GM18858 (cell line): ENCODE data around the gene WDTC1.
A peak's percentile ranks its signal among the peaks of the same experiment; 100 is the strongest.

Source experiments
- ATAC-seq: cut with Tn5 transposase; IDR thresholded peaks from one replicate; pipeline ENCODE4 v1.9.1; 2021; ENCODE audit not compliant: unreplicated experiment

The WDTC1 gene

DNA sequence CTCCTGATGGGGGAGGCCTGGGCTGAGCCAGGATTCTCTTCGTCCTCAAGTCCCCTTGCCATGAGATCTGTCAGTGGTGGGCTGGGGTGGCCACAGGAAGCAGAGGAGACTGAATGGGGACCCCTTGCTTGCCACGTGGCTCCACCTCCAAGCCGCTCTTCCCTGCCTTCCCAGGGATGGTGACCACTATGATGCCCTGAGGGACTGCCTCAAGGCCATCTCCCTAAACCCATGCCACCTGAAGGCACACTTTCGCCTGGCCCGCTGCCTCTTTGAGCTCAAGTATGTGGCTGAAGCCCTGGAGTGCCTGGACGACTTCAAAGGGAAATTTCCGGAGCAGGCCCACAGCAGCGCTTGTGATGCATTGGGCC is 66.6 kb downstream of the WDTC1 start:
- no peak for ATAC-seq

DNA sequence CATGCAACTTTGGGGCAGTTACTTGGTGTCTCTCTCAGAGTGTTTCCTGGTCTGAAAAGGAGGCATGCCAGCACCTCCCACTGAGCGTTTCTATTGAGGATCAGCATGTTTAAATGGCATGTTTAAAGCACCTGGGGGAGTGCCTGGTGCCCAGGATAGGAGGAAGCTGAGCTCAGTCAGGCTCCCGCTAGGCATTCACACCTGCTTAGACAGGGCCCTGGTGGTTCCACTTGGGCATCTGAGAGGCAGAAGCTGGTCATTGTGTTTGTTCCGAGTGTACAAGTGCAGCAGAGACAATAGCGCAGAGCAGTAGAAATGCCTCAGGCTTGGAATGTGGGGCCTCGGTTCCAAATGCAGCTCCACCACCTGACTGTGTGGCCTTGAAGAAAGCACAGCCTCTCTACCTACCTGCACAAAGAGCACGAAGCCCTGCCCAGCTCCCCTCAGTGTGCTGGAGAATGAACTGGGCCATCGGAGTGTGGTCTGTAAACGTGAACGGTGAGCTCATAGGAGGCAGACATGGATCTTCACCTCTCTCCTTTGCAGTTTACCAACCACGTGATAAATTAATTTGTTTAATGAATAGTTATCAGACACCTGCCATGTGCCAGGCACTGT is 67.3 kb downstream of the WDTC1 start:
- ATAC-seq: no peak

DNA sequence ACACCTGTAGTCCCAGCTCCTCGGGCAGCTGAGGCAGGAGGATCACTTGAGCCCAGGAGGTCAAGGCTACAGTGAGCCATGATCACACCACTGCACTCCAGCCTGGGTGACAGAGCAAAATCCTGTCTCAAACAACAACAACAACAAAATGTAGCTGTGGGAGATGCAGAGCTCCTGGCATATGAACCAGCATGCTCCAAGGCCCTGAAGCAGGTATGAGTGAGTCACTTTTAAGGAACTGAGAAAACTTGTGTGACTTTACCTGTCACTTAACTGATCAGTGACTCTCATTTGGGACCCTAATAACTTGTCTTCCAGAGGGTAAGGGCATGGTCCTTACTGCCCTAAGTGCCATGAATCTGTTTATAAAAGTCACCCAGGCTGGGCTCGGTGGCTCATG is 68.2 kb downstream of the WDTC1 start:
- ATAC-seq: no peak

DNA sequence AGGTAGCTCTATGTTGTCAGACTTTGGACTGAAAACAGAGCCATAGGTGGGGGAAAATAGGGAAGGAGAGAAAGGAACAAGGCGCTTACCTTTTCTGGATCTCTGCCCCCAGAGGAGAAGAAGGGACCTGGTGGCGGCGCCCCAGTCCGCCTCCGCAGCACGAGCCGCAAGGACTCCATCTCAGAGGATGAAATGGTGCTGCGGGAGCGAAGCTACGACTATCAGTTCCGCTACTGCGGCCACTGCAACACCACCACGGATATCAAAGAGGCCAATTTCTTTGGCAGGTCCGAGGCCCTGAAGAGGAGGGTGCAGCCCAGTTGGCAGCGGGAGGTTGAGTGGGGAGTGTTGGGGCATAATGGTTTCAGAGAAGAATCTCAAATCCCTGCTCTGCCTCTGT is 69.1 kb downstream of the WDTC1 start:
- ATAC-seq: no peak

DNA sequence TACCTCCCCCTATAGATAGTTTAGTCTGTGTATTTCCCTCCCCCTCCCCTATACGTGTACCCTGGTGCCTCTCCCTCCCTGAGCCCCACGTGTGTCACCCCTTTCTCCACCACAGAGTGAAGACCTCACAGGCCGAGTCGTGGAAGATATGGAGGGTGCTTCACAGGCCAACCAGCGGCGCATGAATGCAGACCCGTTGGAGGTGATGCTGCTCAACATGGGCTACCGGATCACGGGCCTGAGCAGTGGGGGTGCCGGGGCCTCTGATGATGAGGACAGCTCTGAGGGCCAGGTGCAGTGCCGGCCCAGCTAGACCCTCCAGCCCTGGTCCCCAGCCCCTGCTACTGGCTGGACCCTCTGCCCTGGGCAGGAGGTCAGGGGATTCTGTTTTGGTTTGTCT is 71.6 kb downstream of the WDTC1 start:
- ATAC-seq: no peak

DNA sequence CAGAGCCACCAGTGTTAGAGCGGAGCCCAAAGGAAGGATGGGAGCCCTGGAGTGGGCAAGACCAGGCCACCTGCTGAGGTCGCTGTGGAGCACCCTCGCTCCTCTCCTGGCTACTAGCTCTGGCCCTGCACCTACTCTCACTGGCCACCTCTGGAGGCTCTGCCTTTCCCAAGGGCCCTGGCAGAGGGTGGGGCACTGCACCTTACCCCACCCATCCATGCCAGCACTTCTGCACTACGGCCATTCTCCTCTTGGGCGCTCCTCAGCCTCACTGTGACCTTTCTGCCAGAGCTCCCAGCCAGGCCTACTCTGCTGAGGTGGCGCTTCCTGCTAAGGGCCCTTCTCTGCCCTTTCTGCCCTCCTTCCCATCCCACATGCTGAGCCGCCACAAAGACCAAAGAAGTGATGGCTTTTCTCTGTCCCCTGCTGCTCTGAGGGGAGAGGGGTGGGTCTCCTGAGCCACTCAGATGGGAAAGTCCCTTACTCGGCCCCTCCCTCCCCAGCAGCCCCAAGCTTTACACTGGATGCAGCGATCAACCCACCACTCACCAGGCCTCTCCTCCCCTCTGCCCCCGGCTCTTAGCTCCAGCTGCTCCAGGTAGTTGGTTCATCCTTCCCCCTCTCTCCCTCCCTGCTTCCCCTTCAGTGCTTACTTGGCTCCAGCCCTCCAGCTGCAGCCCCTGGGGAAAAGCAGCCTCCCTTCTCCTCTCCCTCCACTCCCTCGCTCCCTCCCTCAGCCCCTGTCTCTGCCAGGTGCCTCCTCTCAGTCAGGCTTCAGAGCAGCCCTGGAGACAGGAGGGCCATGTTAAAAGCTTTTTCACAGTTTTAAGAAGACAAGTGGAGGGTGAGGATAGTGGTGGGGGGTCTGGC is 72.7 kb downstream of the WDTC1 start:
- ATAC-seq: no peak

DNA sequence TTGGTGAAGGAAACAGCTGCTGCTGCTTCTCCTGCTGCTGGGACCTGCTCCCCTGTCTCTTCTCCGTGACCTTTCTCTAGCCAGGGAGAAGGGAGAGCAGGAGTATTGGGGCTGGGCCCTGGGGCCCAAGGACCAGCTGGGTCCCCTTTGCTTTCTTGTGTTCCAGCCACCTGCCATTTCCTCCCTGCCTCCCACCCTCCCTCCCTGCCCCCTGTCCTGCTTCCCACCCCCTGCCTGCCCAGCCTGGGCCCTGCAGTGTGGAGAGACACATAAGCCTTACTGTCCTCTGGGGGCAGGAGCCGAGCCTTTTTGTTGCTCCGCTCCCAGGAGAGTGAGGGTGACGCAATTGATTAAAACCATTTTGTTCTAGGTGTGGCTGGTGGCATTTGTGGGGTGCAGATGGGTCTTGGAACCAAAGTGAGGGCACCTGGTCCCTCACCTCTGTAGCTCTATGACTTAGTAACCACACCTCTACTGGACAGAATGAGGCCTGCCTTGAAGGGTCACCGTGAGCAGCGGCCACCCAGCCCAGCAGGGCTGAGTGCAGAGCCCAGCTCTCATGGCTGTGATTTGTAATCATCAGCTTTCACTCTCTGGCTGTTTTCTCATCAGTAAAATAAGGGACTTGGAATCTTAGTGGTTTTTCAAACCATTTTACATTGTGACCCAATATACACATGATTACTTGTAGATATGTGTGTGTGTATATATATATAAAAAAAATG is 73.6 kb downstream of the WDTC1 start:
- no peak for ATAC-seq

DNA sequence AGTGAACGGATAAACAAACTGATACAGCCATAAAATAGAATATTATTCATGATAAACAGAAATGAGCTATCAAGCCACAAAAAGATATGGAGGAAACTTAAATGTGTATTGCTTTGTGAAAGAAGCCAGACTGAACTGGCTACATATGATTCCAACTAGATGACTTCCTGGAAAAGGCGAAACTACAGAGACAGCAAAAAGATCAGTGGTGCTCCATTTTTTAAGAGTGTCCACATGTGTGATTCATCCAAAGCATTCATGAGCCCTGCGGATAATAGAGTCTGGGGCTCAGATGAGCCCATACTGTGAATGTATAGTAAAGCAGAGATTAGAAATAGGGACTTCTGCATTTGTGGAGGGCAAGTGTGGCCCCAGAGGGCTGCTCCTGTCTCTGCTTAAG is 79.7 kb downstream of the WDTC1 start:
- ATAC-seq: no peak

DNA sequence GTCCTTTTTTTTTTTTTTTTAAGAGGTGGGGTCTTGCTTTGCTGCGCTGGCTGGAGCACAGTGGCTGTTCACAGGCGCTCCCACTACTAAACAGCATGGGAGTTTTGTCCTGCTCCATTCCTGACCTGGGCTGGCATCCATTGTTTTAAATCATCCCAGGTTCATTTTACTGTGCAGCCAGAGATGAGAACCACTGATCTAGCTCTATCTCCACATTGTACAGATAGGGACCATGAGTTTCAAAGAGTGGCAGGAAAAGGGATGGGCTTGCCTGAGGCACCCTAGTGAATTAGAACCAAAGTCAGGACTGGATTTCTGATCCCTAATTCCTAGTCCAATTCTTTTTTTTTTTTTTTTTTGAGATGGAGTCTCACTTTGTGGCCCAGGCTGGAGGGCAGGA is 80.3 kb downstream of the WDTC1 start:
- ATAC-seq: no peak

DNA sequence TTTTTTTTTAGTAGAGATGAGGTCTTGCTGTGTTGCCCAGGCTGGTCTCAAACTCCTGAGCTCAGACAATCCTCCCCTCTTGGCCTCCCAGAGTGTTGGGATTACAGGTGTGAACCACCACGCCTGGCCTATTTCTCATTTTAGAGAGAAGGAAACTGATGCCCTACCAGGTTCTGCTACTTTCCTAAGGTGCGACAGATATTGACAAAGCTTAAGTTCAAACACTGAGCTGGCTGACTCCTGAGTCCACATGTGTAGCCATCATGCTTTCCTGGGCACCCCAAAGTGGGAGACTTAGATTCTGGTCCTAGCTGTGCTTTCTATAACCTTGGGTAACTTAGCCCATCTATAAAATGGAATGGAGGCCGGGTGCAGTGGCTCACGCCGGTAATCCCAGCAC is 82.4 kb downstream of the WDTC1 start:
- ATAC-seq: no peak

DNA sequence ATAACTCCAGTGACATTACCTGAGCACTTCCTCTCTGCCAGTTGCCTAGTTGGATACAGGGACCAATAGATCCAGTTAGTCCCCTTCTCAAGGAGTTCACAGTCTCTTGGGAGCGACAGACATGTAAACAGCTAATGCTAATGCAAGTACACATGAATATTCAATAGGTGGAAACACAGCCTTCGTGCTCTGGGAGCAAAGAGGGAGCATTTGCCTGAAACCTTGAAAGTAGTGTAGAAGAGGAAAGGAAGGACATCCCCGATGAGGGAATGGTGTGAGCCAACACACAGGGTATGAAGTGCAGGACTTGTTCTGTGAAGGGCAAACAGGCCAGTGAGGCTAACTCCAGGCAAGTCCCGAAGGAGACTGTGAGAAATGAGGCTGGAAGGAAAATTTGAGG is 83.7 kb downstream of the WDTC1 start:
- ATAC-seq: no peak

DNA sequence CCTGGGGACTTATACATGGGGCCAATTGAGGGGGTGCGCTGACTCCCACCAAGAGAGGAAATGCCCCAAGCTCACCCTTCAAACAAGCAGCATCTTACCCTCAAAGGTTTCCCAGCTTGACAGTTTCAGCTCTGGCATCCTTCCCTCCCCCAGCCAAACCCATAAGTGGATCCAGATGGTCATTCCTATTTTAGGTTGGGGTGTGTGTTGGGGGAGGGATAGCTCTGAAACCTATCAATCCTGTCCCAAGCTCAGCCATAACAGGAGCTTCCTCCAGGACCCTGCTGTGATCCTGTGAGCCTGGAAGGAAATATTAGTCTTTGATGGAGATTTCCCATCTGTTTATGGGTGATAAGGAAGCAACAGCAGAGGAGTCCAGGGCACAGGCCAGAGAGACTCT is 84.2 kb downstream of the WDTC1 start:
- no peak for ATAC-seq

DNA sequence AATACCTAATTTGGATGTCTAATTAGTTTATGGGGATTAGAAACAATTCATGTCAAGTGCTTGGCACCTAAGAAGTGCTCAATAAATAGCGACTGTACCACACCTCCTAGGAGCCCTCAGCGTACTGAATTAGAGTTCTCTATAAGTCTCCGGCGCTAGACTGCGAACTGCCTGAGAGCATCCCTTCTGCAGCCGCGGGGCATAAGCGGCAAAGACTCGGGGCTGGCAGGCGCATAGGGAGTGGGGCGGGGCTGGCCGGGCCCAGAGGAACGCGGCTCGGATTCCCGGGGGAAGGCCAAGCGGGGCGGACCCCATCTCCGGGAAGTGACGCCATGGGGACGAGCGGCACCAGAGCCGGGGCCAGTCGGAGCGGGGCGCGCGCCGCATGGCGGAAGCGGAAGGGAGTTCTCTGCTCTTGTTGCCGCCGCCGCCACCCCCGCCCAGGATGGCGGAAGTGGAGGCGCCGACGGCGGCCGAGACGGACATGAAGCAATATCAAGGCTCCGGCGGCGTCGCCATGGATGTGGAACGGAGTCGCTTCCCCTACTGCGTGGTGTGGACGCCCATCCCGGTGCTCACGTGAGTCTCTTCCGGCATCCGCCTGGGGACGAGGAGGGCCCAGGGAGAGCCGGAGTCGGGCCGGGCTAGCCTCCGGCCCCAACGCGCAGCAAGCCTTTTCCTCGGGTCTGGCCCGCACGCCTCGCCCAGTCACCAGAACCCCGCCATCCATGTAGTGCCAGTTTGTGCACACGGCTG is 87.6 kb downstream of the WDTC1 start, which contains the start of gene TMEM222:
TSS of gene TMEM222 (plus strand) at position 351 of the 756 bp plus-strand sequence. CDS start at position 386, 35 bp downstream.
- peak; percentile 68 for ATAC-seq

DNA sequence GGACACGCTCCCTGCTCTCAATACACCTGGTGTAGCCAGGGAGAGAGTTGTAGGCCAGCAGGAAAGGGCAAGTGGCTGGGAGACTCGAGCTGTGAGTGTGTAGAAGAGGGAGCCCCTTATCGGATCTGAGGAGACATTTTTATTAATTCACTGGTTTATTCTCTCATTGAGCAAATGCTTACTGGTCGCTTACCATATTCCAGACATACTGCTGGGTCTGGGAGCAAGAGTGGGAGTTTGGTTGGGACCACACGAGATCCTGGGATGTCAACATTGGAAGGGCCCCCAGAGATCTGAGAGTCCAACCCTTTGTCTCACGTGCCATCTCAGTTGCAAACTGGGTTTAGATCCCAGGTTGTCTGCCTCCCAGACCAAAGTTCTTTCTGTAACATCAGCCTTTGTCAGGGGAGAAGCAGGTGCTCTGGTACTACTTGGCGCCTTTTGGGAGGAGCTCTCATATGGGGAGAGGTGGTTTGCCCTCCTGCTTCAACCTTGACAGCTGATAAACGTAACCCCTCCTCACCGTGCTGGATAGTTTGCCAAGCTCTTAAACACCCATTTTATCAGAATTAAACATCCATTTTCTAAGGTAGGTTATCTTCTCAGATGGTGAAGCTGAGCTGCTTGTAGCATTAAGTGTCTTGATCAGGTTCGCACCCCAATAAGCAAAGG is 88.3 kb downstream of the WDTC1 start:
- no peak for ATAC-seq

DNA sequence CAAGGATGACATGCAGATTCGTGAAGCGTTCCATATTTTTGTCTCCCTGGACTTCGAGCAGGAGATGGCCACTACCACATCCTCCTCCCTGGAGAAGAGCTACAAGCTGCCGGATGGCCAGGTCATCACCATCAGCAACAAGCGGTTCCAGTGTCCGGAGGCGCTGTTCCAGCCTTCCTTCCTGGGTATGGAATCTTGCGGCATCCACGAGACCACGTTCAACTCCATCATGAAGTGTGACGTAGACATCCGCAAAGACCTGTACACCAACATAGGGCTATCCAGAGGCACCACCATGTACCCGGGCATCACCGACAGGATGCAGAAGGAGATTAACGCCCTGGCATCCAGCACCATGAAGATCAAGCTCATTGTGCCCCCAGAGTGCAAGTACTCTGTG is 90.9 kb downstream of the WDTC1 start:
- no peak for ATAC-seq

DNA sequence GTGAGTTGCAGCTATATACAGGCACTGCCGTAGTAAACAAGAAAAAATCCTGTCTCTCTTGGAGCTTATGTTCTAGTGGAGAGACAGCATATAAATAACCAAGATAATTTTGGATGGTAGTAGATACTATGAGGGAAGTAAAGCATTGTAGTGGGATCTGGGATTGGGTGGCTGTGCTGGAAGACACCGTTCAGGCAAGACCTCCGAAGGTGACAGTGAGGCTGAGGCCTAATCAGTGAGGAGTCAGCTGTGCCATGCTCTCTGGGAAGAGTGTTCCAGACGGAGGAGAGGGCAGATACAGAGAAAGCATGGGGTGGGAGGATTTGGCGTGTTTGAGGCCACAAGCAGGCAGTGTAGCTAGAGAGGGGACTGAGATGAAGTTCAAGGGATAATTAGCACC is 93.5 kb downstream of the WDTC1 start:
- no peak for ATAC-seq

DNA sequence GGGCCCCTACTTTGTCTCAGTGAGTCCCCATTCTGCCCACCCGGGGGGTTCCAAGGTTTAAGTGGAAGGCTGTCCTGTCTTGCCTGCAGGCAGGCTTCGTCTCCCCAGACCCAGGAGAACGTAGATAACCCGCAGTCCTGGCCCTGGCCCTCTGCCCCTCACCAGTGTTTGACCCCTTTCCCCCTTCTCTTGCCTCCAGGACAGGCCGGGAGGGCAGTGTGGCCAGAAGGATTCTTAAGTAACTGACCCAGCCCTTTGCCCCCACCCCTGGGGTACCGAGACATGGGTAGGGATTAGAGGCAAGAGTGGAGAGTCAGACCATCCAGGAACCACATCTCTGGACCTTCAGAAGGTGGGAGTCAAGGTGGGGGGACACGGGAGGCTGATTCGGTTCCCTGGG is 96.4 kb downstream of the WDTC1 start:
- no peak for ATAC-seq

DNA sequence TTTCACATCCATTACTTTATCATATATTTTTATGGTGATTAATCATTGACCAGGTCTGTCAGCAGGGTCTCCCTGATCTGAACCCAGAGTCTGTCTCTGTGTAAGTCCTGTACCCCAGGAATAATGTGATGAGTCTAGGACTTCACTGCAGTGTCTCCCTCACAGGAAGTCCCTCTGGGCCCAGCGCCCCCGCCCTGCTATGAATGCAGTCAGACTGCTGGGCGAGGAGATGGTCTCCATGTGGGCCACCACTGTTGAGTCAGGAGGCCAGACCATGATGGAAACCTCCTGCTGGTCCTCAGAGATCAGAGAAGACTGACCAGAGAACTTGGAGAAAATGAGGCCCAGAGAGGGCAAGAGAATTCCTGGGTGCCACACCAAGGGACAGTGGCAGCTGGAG is 97.0 kb downstream of the WDTC1 start:
- no peak for ATAC-seq

DNA sequence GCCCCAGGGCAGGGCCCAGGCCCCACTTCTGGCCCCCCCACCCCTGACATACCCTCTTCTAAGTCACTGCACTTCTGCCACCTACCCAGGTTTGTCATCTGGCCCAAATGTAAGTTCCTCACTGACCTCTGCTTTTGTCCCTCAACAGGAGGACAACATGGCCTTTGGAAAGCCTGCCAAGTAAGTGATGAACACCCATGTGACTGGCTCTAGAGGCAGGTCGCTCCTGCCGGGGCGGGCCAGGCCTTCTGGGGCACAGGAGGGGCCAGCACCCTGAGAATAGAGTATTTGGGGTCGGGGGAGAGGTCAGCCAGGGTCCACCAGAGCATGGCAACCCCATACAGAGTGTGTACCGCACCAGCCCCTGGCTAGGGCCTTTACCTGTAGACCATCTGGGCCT is 97.5 kb downstream of the WDTC1 start:
- no peak for ATAC-seq

DNA sequence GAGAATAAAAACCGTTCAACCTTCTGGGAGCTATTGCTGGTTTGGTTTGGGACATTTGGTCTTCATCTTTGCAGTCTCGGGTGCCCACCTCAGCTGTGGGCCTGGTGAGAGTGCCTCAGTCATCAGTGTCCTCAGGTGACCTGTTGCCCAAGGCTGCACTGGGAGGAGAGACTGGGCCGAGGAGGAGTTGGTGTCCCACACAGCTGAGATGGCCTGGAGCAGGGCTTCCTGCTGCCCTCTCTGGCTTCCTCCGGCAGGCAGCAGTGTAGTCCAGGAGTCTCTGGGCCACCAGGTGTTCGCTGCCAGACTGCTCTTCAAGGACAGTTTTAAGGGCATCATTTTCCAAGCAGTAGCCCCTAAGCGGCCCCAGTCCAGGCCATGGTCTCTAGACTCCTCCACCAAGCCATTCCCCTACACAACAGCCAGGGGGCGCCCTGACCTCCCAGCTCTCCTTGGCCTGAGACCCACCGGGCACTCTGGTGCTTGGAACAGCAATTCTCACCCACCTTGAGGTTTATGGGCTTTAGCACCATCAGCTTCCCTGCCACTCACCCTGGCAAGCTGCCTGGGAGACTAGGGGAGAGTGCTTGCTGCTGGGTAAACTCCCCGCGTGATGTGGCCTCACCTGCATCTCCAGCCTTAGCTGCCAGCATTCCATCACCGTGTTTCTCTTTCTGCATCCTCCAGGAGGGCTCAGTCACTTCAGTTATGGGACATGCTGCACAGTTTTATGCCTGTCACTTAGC is 98.3 kb downstream of the WDTC1 start:
- ATAC-seq: no peak
